H9 (cell line): ENCODE measurements around the gene SLC12A9. TPM values are rescaled to one million over a fixed set of nuclear protein-coding genes. Genes with fewer than 3 reads are reported as not detected.
A peak's percentile ranks its signal among the peaks of the same experiment; 100 is the strongest.

Experiments used
- DNase-seq: peaks from one replicate; pipeline ENCODE4 v3.0.0-alpha.2; 2017
- H2AFZ ChIP-seq: one replicate; pipeline ENCODE4 v1.6.1; 2013; ENCODE audit warnings: mild to moderate bottlenecking, low read length, control low read depth, moderate library complexity
- H2AK5ac ChIP-seq: 2 replicates; pipeline ENCODE4 v1.6.1; 2013; ENCODE audit warnings: low read length, control low read depth, mixed read lengths; ENCODE audit not compliant: insufficient read length
- H2BK120ac ChIP-seq: one replicate; pipeline ENCODE4 v1.6.1; 2013; ENCODE audit warnings: low read depth, mild to moderate bottlenecking, low read length, control low read depth, inconsistent platforms; ENCODE audit not compliant: poor library complexity, severe bottlenecking
- H2BK12ac ChIP-seq: 2 replicates; pipeline ENCODE4 v1.6.1; 2013; ENCODE audit warnings: low read length, control low read depth, mixed read lengths, low read depth; ENCODE audit not compliant: insufficient read length
- H2BK15ac ChIP-seq: 2 replicates; pipeline ENCODE4 v1.6.1; 2013; ENCODE audit warnings: low read depth, low read length, control low read depth
- H2BK20ac ChIP-seq: one replicate; pipeline ENCODE4 v1.6.1; 2013; ENCODE audit warnings: low read depth, mild to moderate bottlenecking, low read length, control low read depth, inconsistent platforms; ENCODE audit not compliant: poor library complexity, severe bottlenecking
- H2BK5ac ChIP-seq: 2 replicates; pipeline ENCODE4 v1.6.1; 2013; ENCODE audit warnings: low read length, control low read depth, mixed read lengths; ENCODE audit not compliant: insufficient read length
- H3K14ac ChIP-seq: 2 replicates; pipeline ENCODE4 v1.6.1; 2013; ENCODE audit warnings: low read length, control low read depth; ENCODE audit not compliant: insufficient read depth
- H3K18ac ChIP-seq: 2 replicates; pipeline ENCODE4 v1.6.1; 2013; ENCODE audit warnings: low read depth, mild to moderate bottlenecking, mixed read lengths, low read length, control low read depth; ENCODE audit not compliant: insufficient read length
- H3K23ac ChIP-seq: 2 replicates; pipeline ENCODE4 v1.6.1; 2013; ENCODE audit warnings: low read length, control low read depth, mixed read lengths, low read depth; ENCODE audit not compliant: insufficient read length
- H3K23me2 ChIP-seq: 2 replicates; pipeline ENCODE4 v1.6.1; 2013; ENCODE audit warnings: low read depth, mild to moderate bottlenecking, mixed read lengths, low read length, control low read depth; ENCODE audit not compliant: insufficient read length, poor library complexity, severe bottlenecking
- H3K27ac ChIP-seq: 2 replicates; pipeline ENCODE4 v1.5.1; 2013; ENCODE audit warnings: low read length, control low read depth, mixed read lengths, low read depth; ENCODE audit not compliant: insufficient read length
- H3K27me3 ChIP-seq: 2 replicates; pipeline ENCODE4 v1.6.1; 2013; ENCODE audit warnings: low read length, control low read depth, inconsistent platforms; ENCODE audit not compliant: insufficient read depth
- H3K4ac ChIP-seq: 2 replicates; pipeline ENCODE4 v1.6.1; 2013; ENCODE audit warnings: low read depth, mild to moderate bottlenecking, control low read depth, inconsistent platforms, low read length, moderate library complexity
- H3K4me1 ChIP-seq: 2 replicates; pipeline ENCODE4 v1.6.1; 2013; ENCODE audit warnings: low read length, control low read depth, inconsistent platforms; ENCODE audit not compliant: insufficient read depth
- H3K4me2 ChIP-seq: 2 replicates; pipeline ENCODE4 v1.6.1; 2013; ENCODE audit warnings: low read length, control low read depth, mixed read lengths; ENCODE audit not compliant: insufficient read length, insufficient read depth
- H3K56ac ChIP-seq: 2 replicates; pipeline ENCODE4 v1.6.1; 2013; ENCODE audit warnings: low read depth, mild to moderate bottlenecking, mixed read lengths, low read length, control low read depth; ENCODE audit not compliant: insufficient read length
- H3K79me1 ChIP-seq: 2 replicates; pipeline ENCODE4 v1.6.1; 2013; ENCODE audit warnings: low read depth, mild to moderate bottlenecking, moderate library complexity, low read length, control low read depth, inconsistent platforms; ENCODE audit not compliant: insufficient read depth, poor library complexity, severe bottlenecking
- H3K79me2 ChIP-seq: 2 replicates; pipeline ENCODE4 v1.6.1; 2013; ENCODE audit warnings: low read length, control low read depth, inconsistent platforms; ENCODE audit not compliant: insufficient read depth
- H3K9ac ChIP-seq: 2 replicates; pipeline ENCODE4 v1.6.1; 2013; ENCODE audit warnings: low read length, control low read depth, mixed read lengths; ENCODE audit not compliant: insufficient read length; ENCODE audit errors: extremely low read depth
- H3K9me3 ChIP-seq: one replicate; pipeline ENCODE4 v1.6.1; 2013; ENCODE audit warnings: low read depth, low read length, inconsistent platforms; ENCODE audit not compliant: control insufficient read depth
- H3T11ph ChIP-seq: one replicate; pipeline ENCODE4 v1.6.1; 2013; ENCODE audit warnings: mild to moderate bottlenecking, low read length, control low read depth, inconsistent platforms
- H4K20me1 ChIP-seq: one replicate; pipeline ENCODE4 v1.6.1; 2013; ENCODE audit not compliant: control insufficient read depth, insufficient read length, insufficient read depth
- H4K5ac ChIP-seq: 2 replicates; pipeline ENCODE4 v1.6.1; 2013; ENCODE audit warnings: low read depth, mild to moderate bottlenecking, mixed read lengths, low read length, control low read depth; ENCODE audit not compliant: insufficient read length
- H4K8ac ChIP-seq: replicated peaks from 2 replicates; pipeline ENCODE4 v1.6.1; 2013; ENCODE audit warnings: low read length, control low read depth, mixed read lengths, low read depth; ENCODE audit not compliant: insufficient read length
- H4K91ac ChIP-seq: 2 replicates; pipeline ENCODE4 v1.6.1; 2013; ENCODE audit warnings: low read depth, mild to moderate bottlenecking, moderate library complexity, mixed read lengths, low read length, control low read depth; ENCODE audit not compliant: insufficient read length
- H3K27ac Mint-ChIP-seq, 3 experiments: 2 replicates in 2 of 3; 3 replicates in 1 of 3; pipeline ENCODE4 v1.8.0; 2020 to 2021; ENCODE audit warnings: mixed read lengths in 3 of 3, mild to moderate bottlenecking in 1 of 3, moderate library complexity in 1 of 3
- H3K27me3 Mint-ChIP-seq: 2 replicates; pipeline ENCODE4 v1.8.0; 2021; ENCODE audit warnings: low read depth, mild to moderate bottlenecking, moderate library complexity, mixed read lengths
- H3K36me3 Mint-ChIP-seq, 3 experiments: 2 replicates in 2 of 3; 3 replicates in 1 of 3; pipeline ENCODE4 v1.8.0; 2020 to 2021; ENCODE audit warnings: low read depth in 3 of 3, mixed read lengths in 3 of 3; ENCODE audit not compliant: insufficient read depth in 1 of 3
- H3K4me1 Mint-ChIP-seq, 2 experiments: 2 replicates each; pipeline ENCODE4 v1.8.0; 2020; ENCODE audit warnings: mixed read lengths in 2 of 2
- H3K4me3 Mint-ChIP-seq, 2 experiments: 2 replicates in 1 of 2; 3 replicates in 1 of 2; pipeline ENCODE4 v1.8.0; 2020 to 2021; ENCODE audit warnings: mild to moderate bottlenecking in 2 of 2, mixed read lengths in 2 of 2, moderate library complexity in 1 of 2
- H3K9me3 Mint-ChIP-seq, 2 experiments: 2 replicates in 1 of 2; 3 replicates in 1 of 2; pipeline ENCODE4 v1.8.0; 2020; ENCODE audit warnings: mild to moderate bottlenecking in 2 of 2, mixed read lengths in 2 of 2, moderate library complexity in 1 of 2
- CTCF ChIP-seq: fragments of 200-600 bp; sonication (generic); conservative IDR thresholded peaks from 3 replicates; pipeline ENCODE4 v1.8.0; 2021; ENCODE audit warnings: antibody characterized with exemption, mild to moderate bottlenecking
- WGBS: extraction: QIAGEN DNeasy Blood & Tissue Kit; methylation state at CpG from one replicate; pipeline ENCODE4 v1.1.7; 2013; ENCODE audit warnings: missing lambda C conversion rate, low lambda C conversion rate, mixed read lengths; ENCODE audit not compliant: insufficient read length; ENCODE audit errors: extremely low coverage; 5-methylcytosine and 5-hydroxymethylcytosine counted together
- total RNA-seq: library from RNA; stranded (reverse); gene quantifications from 2 replicates; pipeline ENCODE4 v1.2.1, GENCODE V29; 2021

The SLC12A9 gene
- total RNA-seq, 1 experiment from 2014 or later = 43.0 TPM

GRCh38 chr7:100866729-100867039 is 14.2 kb downstream of the SLC12A9 start:
- Histone ChIP-seq H3K27ac (no peak overlapping the region), H3K56ac (no peak overlapping the region), H3K27me3 (no peaks in the 10 kb centered on the region), H3K9ac (no peak overlapping the region), H3K14ac (peak overlapping the region; percentile 61; the same call in 1 of the 2 replicates), H3K9me3 (no peaks in the 10 kb centered on the region), H3K79me2 (peaks cover 3% of the 10 kb centered on the region; the same call in 1 of the 2 replicates), H3K4me1 (no peaks in the 10 kb centered on the region; the same call in 1 of the 2 replicates), H2AK5ac (no peak overlapping the region), H3K4me2 (peak overlapping the region; percentile 77), H3K4ac (no peak overlapping the region), H3T11ph (no peak overlapping the region), H3K23me2 (peaks cover 10% of the 10 kb centered on the region), H2BK12ac (peak overlapping the region; percentile 46), H3K23ac (no peak overlapping the region), H4K20me1 (no peaks in the 10 kb centered on the region), H4K91ac (no peak overlapping the region), H2BK5ac (no peak overlapping the region), H2BK15ac (no peak overlapping the region), H2BK120ac (peak overlapping the region; percentile 28), H4K8ac (no peak overlapping the region), H3K79me1 (peaks cover 3% of the 10 kb centered on the region), H4K5ac (no peak overlapping the region), H2AFZ (no peak overlapping the region), H3K18ac (peak overlapping the region; percentile 63), H2BK20ac (no peak overlapping the region)
- Mint-ChIP-seq H3K4me1 (peaks cover 12 to 15% of the 10 kb centered on the region in 2 experiments), H3K27me3 (no peaks in the 10 kb centered on the region), H3K9me3 (no peaks in the 10 kb centered on the region), H3K36me3 (peaks cover 28 to 55% (median 41%) of the 10 kb centered on the region in 3 experiments; a peak in 6 of 7 replicates), H3K27ac (peak overlapping the region; percentile 92 to 99 (median 98); a peak in 6 of 7 replicates), H3K4me3 (peak overlapping the region; percentile 92 to 97)
- WGBS = no CpG with 5 or more reads among the region's 5 CpGs
- DNase-seq = no peak
- no peak for TF ChIP-seq CTCF
